ENCODE results near the gene CINP.

CINP gene

DNA sequence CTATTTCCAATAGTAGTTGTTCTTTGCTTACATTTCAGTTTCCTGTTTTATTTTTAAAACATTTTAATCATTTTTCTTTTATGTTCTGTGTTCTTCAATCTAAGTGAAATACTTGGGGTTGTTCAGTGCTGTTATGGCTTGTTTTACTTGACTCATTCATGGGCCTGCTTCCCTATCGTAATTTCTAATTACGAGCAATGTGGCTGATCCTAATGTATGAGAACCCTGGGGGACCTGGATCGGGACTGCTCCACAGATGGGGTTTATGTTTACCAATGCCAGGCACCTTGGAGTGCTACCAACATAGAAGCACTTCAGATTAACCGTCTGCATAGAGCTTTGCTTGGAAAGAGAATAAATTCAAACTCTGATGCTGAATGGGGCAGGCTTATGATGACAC is 29.8 kb upstream of the CINP start:
- Histone ChIP-seq H2AFZ (ENCODE audit: low read length) (no peak overlapping the region), H3K36me3 (ENCODE audit: insufficient read depth, low read length) (no peaks in the 10 kb centered on the region), H3F3A (ENCODE audit: low read depth) (no peaks in the 10 kb centered on the region)

DNA sequence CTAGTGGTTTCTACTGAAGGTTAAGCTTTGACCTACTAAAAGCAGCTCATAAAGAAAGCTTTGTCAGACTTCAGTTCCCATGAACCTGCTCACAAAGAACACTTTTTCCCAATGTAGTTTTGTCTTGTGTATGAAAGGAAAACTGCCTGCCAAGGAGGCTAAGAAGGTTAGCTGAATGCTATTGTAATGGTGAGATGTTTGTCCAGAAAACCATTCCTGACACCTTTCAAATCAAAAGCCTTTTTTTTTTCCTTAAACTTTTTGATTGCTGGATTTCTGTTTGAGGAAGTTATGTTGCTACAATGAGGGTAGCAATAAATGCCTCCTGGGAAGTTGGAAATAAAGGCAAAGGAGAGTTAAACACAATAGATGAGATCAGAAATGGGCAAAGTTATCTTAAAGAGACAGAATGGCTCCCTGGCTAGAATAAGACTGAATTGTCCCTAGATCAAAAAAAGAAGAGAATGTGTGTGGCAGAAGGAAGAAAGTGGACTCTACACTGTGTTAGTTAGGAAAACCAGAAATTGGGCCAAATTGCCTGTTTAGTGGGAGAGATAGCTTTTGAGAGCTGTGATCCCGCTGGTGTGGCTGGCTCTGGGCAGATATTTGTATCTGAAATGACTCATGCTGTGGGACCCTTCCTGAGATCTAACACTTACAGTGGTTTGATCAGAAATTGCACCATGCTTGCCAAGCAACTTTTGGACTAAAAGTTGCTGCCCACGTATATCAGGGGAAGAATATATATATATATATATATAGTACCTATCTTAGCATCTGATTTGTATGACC is 27.6 kb upstream of the CINP start:
- no peak for TF ChIP-seq EZH2phosphoT487 (IDR thresholded peaks at IDR 0.05; ENCODE audit: borderline replicate concordance)
- TF ChIP-seq, protein P1, sequence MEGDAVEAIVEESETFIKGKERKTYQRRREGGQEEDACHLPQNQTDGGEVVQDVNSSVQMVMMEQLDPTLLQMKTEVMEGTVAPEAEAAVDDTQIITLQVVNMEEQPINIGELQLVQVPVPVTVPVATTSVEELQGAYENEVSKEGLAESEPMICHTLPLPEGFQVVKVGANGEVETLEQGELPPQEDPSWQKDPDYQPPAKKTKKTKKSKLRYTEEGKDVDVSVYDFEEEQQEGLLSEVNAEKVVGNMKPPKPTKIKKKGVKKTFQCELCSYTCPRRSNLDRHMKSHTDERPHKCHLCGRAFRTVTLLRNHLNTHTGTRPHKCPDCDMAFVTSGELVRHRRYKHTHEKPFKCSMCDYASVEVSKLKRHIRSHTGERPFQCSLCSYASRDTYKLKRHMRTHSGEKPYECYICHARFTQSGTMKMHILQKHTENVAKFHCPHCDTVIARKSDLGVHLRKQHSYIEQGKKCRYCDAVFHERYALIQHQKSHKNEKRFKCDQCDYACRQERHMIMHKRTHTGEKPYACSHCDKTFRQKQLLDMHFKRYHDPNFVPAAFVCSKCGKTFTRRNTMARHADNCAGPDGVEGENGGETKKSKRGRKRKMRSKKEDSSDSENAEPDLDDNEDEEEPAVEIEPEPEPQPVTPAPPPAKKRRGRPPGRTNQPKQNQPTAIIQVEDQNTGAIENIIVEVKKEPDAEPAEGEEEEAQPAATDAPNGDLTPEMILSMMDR (conservative IDR thresholded peaks at IDR 0.05; ENCODE audit: low read length), result no peak
- H3K9me3 ChIP-seq (ENCODE audit: insufficient read depth, low read depth, low read length), result no peaks in the 10 kb centered on the region
- H3K27me3 ChIP-seq (ENCODE audit: insufficient read depth, low read length, poor library complexity, severe bottlenecking), result no peaks in the 10 kb centered on the region
- H3K4me2 ChIP-seq (ENCODE audit: low read depth, low read length, poor library complexity, severe bottlenecking), result no peak overlapping the region
- no peak overlapping the region for H2AFZ ChIP-seq (ENCODE audit: low read length)
- H3K9ac ChIP-seq (ENCODE audit: low read depth, low read length, poor library complexity, severe bottlenecking), result no peak overlapping the region
- H4K20me1 ChIP-seq (ENCODE audit: insufficient read depth, low read length, poor library complexity, severe bottlenecking), result no peaks in the 10 kb centered on the region
- no peaks in the 10 kb centered on the region for H3K9me2 ChIP-seq (replicated peaks; ENCODE audit: low read depth, low read length)
- no peak overlapping the region for H3K4me3 ChIP-seq (ENCODE audit: low read length, poor library complexity, severe bottlenecking)
- no peaks in the 10 kb centered on the region for H3K79me2 ChIP-seq (ENCODE audit: insufficient read depth, low read length)
- no peaks in the 10 kb centered on the region for H3F3A ChIP-seq (ENCODE audit: low read depth)
- no peaks in the 10 kb centered on the region for H3K4me1 ChIP-seq (ENCODE audit: insufficient read depth, low read length, poor library complexity, severe bottlenecking)
- H3K36me3 ChIP-seq (ENCODE audit: insufficient read depth, low read length), result no peaks in the 10 kb centered on the region

More for the DNA sequence above, 29.8 kb upstream of the CINP start:
- no peaks in the 10 kb centered on the region for H4K20me1 ChIP-seq (ENCODE audit: insufficient read depth, low read length, poor library complexity, severe bottlenecking)
- no peaks in the 10 kb centered on the region for H3K9me3 ChIP-seq (ENCODE audit: insufficient read depth, low read depth, low read length)
- no peaks in the 10 kb centered on the region for H3K4me1 ChIP-seq (ENCODE audit: insufficient read depth, low read length, poor library complexity, severe bottlenecking)
- H3K79me2 ChIP-seq (ENCODE audit: insufficient read depth, low read length), result no peaks in the 10 kb centered on the region
- no peak overlapping the region for H3K4me2 ChIP-seq (ENCODE audit: low read depth, low read length, poor library complexity, severe bottlenecking)
- H3K9me2 ChIP-seq (replicated peaks; ENCODE audit: low read depth, low read length), result no peaks in the 10 kb centered on the region
- no peaks in the 10 kb centered on the region for H3K27me3 ChIP-seq (ENCODE audit: insufficient read depth, low read length, poor library complexity, severe bottlenecking)
- H3K9ac ChIP-seq (ENCODE audit: low read depth, low read length, poor library complexity, severe bottlenecking), result no peak overlapping the region
- TF ChIP-seq, protein P1 (conservative IDR thresholded peaks at IDR 0.05; ENCODE audit: low read length), result no peak
- no peak for TF ChIP-seq EZH2phosphoT487 (IDR thresholded peaks at IDR 0.05; ENCODE audit: borderline replicate concordance)
- H3K4me3 ChIP-seq (ENCODE audit: low read length, poor library complexity, severe bottlenecking), result no peak overlapping the region

DNA sequence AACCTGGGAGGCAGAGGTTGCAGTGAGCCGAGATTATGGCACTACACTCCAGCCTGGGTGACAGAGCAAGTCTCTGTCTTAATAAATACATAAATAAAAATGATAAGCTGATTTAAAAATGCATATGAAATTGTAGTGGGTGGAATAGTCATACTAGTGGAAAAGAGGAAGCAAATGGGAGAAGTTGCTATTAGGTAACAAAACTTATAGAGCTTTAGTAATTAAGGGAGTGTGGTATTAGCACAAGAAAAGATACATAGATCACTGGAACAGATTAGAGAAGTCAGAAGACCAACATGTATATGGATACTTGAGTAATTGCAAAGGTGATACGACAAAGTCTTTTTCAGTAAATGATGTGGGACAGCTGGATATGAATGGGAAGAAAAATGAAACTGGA is 26.6 kb upstream of the CINP start:
- Histone ChIP-seq H3K9me3 (ENCODE audit: insufficient read depth, low read depth, low read length) (no peaks in the 10 kb centered on the region), H3K36me3 (ENCODE audit: insufficient read depth, low read length) (no peaks in the 10 kb centered on the region)

More for the DNA sequence above, 26.6 kb upstream of the CINP start:
- Histone ChIP-seq H3K79me2 (ENCODE audit: insufficient read depth, low read length) (no peaks in the 10 kb centered on the region), H2AFZ (ENCODE audit: low read length) (no peak overlapping the region), H3K27me3 (ENCODE audit: insufficient read depth, low read length, poor library complexity, severe bottlenecking) (no peaks in the 10 kb centered on the region), H3K4me3 (ENCODE audit: low read length, poor library complexity, severe bottlenecking) (no peak overlapping the region), H4K20me1 (ENCODE audit: insufficient read depth, low read length, poor library complexity, severe bottlenecking) (no peaks in the 10 kb centered on the region), H3K4me2 (ENCODE audit: low read depth, low read length, poor library complexity, severe bottlenecking) (no peak overlapping the region), H3K4me1 (ENCODE audit: insufficient read depth, low read length, poor library complexity, severe bottlenecking) (no peaks in the 10 kb centered on the region), H3F3A (ENCODE audit: low read depth) (no peaks in the 10 kb centered on the region), H3K9me2 (replicated peaks; ENCODE audit: low read depth, low read length) (no peaks in the 10 kb centered on the region), H3K9ac (ENCODE audit: low read depth, low read length, poor library complexity, severe bottlenecking) (no peak overlapping the region)
- TF ChIP-seq, protein P1 (conservative IDR thresholded peaks at IDR 0.05; ENCODE audit: low read length), result no peak
- TF ChIP-seq EZH2phosphoT487 (IDR thresholded peaks at IDR 0.05; ENCODE audit: borderline replicate concordance), result no peak

All from Loucy (cell line).